ENCODE measurements around the gene LPAR5.
A peak's percentile ranks its signal among the peaks of the same experiment; 100 is the strongest.
"Not testable (repeated sequence)": the region's sequence is repeated elsewhere in the genome, so short reads cannot be mapped to it uniquely, and the experiment has no call there.

Gene LPAR5

DNA sequence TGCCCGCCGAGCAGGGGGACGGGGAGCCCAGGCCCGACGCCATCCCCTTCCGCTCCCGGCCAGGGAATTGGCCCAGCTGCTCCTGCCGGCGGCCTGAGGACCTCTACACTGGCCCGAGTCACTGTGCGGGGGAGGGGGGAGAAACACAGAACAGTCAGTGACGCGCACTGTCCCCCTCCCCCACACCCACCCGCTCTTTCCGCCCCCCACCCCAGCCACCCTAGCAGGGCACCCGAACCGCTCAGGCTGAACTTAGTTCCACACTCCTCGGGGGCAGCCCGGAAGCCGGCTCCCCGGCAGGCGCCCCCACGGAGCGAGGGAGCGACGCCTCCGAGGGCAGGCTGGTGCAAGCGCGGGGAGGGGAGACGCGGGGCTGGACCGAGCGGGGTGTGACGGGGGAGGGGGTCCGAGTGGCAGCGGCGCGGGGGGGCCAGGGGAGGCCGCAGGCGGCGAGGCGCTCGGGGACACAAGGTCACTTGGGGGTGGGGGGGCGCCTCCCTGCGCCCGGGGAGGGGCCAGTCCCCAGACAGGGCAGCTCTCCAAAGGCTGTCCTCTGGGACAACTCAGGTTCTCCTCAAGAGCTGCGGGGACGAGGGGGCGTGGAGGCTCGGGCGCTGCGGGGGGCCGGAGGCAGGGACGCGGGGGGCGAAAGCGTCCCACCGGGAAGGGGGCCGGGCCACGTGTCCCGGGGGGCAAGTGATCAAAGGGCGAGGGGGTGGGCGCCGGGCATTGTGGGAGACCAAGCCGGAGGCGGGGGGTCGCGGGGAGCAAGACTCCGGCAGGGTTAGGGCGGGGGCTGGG, 29.2 kb downstream of the LPAR5 start:
- DNase-seq = peak; percentile 26 to 53

GRCh38 chr12:6605421-6606330, 30.1 kb downstream of the LPAR5 start:
- peak in 1 of 2 donors; percentile 23 for DNase-seq

GRCh38 chr12:6604259-6605029, 31.3 kb downstream of the LPAR5 start:
- DNase-seq = no peak

DNA sequence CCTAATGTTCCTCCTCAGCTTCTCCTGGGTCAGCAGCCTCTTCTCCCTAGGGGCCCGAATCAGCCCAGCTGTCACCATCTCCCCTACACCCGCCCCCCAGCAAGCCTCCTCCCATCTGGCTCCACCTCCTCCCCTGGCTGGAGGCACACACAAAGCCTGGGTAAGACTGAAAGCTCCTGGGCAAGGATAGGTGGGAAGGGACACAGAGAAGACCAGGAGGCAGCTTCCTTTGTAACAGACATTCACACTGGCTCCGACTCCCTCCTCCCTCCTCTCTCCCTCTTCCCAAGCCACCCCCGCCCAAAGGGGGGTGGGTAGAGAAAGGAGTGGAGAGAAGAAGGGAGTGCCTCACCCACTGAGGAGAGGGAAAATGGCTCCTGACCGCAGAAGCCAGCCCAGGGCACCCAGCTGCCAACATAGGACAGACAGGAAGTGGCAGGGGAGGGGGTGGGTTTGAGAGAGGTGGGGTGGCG, 32.6 kb downstream of the LPAR5 start:
- DNase-seq = no peak

DNA sequence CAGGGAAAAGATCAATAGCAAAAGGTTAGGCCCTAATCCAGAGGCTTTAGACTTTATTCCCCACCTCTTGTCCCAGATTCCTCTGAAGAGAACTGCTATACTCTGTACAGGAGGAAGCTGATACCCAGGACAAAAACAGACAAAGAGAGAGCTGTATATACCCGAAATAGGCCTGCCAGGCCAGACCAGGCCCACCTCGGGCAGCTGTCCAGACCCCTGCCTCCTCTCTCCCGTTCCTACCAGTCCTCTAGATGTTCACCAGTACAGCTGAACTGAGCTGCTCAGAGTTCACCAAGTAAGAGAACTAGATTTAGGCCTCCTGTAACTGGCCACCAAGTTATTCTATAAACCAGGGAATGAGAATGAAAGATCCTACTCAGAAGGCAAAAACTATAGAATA, 33.2 kb downstream of the LPAR5 start:
- no peak for DNase-seq

DNA sequence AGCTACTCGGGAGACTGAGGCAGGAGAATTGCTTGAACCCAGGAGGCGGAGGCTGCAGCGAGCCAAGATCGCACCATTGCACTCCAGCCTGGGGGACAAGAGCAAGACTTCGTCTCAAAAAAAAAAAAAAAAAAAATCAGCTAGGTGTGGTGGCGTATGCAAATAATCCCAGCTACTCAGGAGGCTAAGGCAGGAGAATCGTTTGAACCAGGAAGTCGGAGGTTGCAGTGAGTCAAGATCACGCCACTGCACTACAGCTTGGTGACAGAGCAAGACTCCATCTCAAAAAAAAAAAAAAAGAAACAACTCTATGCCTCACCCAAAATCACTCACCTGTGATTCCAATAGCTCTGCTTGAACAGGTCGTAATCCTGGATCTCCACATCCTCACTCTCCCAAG, 40.1 kb downstream of the LPAR5 start:
- DNase-seq = not testable (repeated sequence)

DNA sequence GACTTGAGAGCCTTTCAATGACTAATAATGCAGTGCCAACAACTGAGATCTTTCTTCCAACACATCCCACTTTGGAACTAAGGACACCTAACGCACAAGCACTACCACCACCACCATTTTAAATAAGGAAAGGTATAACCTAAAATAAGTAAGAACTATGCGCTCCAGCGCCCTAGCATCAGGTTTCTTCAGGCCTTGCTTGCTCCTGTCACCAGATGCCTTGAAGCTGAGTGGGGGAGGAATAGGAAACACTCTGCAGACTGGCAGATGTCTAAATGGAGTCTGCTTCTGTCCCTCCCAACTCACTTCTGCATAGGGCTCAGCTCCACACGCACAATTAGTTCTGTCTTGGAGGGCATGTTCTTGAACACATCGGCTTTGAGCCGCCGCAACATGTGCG, 43.7 kb downstream of the LPAR5 start:
- no peak for DNase-seq

- DNase-seq = not testable (repeated sequence)
Observed at GRCh38 chr12:6586569-6586968, 49.2 kb downstream of the LPAR5 start.

GRCh38 chr12:6584293-6584692, 51.5 kb downstream of the LPAR5 start:
- DNase-seq = no peak

- DNase-seq = no peak
Observed at GRCh38 chr12:6582959-6583358, 52.8 kb downstream of the LPAR5 start.

GRCh38 chr12:6582196-6582595, 53.6 kb downstream of the LPAR5 start:
- no peak for DNase-seq

GRCh38 chr12:6575648-6576047, 60.1 kb downstream of the LPAR5 start:
- no peak for DNase-seq

DNA sequence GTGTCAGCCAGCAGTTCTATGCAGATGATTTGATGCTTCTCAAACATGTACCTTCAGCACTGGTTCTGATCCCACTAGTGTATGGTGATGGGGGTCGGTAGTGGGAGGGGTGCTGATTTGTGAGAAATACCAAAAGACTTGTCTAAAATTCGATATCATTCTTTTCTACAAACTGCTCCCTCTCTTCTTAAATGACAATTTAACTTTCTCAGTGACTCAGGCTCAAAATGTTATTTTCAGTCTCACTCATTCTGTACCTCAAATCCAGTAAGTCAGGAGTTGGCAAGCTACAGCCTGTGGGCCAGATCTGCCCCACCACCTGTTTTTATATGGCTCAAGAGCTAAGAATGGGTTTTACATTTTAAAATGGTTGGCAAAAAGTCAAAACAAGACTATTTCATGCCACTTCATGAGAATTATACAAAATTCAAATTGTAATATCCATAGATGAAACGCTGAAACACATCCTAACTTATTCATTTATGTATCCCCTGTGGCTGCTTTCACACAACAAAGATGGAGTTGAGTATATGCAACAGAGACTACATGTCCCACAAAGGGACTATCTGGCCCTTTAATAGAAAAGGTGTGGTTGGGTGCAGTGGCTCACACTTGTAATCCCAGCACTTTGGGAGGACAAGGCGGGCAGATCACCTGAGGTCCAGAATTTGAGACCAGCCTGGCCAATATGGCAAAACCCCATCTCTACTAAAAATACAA, 61.0 kb downstream of the LPAR5 start:
- DNase-seq = no peak

- no peak for DNase-seq
Observed at GRCh38 chr12:6573001-6573400, 62.8 kb downstream of the LPAR5 start.

- DNase-seq = peak; percentile 26 to 36
Observed at GRCh38 chr12:6570264-6570887, 65.4 kb downstream of the LPAR5 start.

GRCh38 chr12:6569786-6570185, 66.0 kb downstream of the LPAR5 start:
- DNase-seq = no peak

- no peak for DNase-seq
Observed at GRCh38 chr12:6569312-6569711, 66.4 kb downstream of the LPAR5 start.

All from inflammatory macrophage (primary cell).